ENCODE data around the gene FOXO3.

DNA sequence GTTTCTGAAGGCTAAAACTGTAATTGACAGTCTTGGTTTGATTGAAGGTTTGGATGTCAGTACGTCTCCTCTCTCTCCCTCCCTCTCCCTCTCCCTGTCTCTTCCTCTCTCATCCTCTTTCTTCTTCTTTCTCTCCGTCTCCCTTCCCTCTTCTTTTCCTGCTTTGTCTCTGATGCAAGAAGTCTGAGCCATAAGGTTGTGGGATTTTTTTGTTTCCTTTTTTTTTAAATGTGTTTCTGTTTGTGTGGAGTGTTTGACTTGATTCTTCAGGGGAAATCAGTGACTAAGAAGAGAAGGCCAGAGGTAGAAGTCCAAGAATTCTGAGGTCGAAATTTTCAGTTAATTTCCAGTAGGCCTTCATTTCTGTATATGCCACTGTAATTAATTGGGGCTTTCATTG, 111.9 kb downstream of the FOXO3 start:
- TF ChIP-seq POLR2A (IDR thresholded peaks at IDR 0.05), result no peak
- TF ChIP-seq, protein P1, sequence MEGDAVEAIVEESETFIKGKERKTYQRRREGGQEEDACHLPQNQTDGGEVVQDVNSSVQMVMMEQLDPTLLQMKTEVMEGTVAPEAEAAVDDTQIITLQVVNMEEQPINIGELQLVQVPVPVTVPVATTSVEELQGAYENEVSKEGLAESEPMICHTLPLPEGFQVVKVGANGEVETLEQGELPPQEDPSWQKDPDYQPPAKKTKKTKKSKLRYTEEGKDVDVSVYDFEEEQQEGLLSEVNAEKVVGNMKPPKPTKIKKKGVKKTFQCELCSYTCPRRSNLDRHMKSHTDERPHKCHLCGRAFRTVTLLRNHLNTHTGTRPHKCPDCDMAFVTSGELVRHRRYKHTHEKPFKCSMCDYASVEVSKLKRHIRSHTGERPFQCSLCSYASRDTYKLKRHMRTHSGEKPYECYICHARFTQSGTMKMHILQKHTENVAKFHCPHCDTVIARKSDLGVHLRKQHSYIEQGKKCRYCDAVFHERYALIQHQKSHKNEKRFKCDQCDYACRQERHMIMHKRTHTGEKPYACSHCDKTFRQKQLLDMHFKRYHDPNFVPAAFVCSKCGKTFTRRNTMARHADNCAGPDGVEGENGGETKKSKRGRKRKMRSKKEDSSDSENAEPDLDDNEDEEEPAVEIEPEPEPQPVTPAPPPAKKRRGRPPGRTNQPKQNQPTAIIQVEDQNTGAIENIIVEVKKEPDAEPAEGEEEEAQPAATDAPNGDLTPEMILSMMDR (IDR thresholded peaks at IDR 0.05), result no peak

All from breast epithelium (tissue), 3 donors.